HG03571 (cell line): ENCODE measurements around the gene ITGA2.
A peak's percentile ranks its signal among the peaks of the same experiment; 100 is the strongest.
"Not testable (repeated sequence)": the region's sequence is repeated elsewhere in the genome, so short reads cannot be mapped to it uniquely, and the experiment has no call there.

ENCODE experiments used
- ATAC-seq: cut with Tn5 transposase; IDR thresholded peaks from one replicate; pipeline ENCODE4 v1.9.1; 2021; ENCODE audit not compliant: unreplicated experiment

The ITGA2 gene

GRCh38 chr5:53095217-53095616 lies 106.1 kb downstream of the ITGA2 start:
- ATAC-seq = no peak

GRCh38 chr5:53095931-53096525 lies 106.9 kb downstream of the ITGA2 start:
- ATAC-seq = peak; percentile 89

GRCh38 chr5:53099546-53099945 lies 110.4 kb downstream of the ITGA2 start:
- no peak for ATAC-seq

GRCh38 chr5:53100606-53101005 lies 111.5 kb downstream of the ITGA2 start:
- ATAC-seq = no peak

- no peak for ATAC-seq
Measured at GRCh38 chr5:53105611-53106300, 116.6 kb downstream of the ITGA2 start.

GRCh38 chr5:53109056-53109442 lies 119.9 kb downstream of the ITGA2 start:
- ATAC-seq = peak; percentile 17

- ATAC-seq = peak; percentile 95
Measured at GRCh38 chr5:53109443-53110127, 120.4 kb downstream of the ITGA2 start, which contains the start of gene MOCS2. Gene MOCS2, minus strand, starts transcription at chr5:53109757. Its CDS starts 2,583 bp downstream, at chr5:53107174.

GRCh38 chr5:53110156-53110555 lies 121.0 kb downstream of the ITGA2 start:
- ATAC-seq = peak; percentile 5

GRCh38 chr5:53111139-53111538 lies 122.0 kb downstream of the ITGA2 start:
- ATAC-seq = no peak

GRCh38 chr5:53112307-53112706 lies 123.2 kb downstream of the ITGA2 start:
- ATAC-seq = not testable (repeated sequence)

- no peak for ATAC-seq
Measured at GRCh38 chr5:53112909-53113308, 123.8 kb downstream of the ITGA2 start.

GRCh38 chr5:53113947-53114346 lies 124.8 kb downstream of the ITGA2 start:
- no peak for ATAC-seq

GRCh38 chr5:53114988-53115387 lies 125.8 kb downstream of the ITGA2 start:
- ATAC-seq = no peak

- ATAC-seq = no peak
Measured at GRCh38 chr5:53116597-53116996, 127.4 kb downstream of the ITGA2 start.

GRCh38 chr5:53118879-53119278 lies 129.7 kb downstream of the ITGA2 start:
- no peak for ATAC-seq

GRCh38 chr5:53120165-53120564 lies 131.0 kb downstream of the ITGA2 start:
- ATAC-seq = no peak

- ATAC-seq = no peak
Measured at GRCh38 chr5:53123702-53124101, 134.6 kb downstream of the ITGA2 start.

GRCh38 chr5:53126521-53126920 lies 137.4 kb downstream of the ITGA2 start:
- no peak for ATAC-seq

- no peak for ATAC-seq
Measured at GRCh38 chr5:53127107-53127506, 138.0 kb downstream of the ITGA2 start.

GRCh38 chr5:53128481-53128880 lies 139.3 kb downstream of the ITGA2 start:
- ATAC-seq = no peak

GRCh38 chr5:53130266-53130665 lies 141.1 kb downstream of the ITGA2 start:
- no peak for ATAC-seq

GRCh38 chr5:53133020-53133419 lies 143.9 kb downstream of the ITGA2 start:
- ATAC-seq = no peak
